ENCODE results near the gene ADAMTS2. TPM values are rescaled to one million over a fixed set of nuclear protein-coding genes. Genes with fewer than 3 reads are reported as not detected.

ADAMTS2 gene
- total RNA-seq, 3 donors from 2014 or later (not counting 1 experiment from before 2014, with no cell fraction given): 0.28 TPM; not detected in 2

GRCh38 chr5:179331591-179332375 lies 13.5 kb downstream of the ADAMTS2 start:
- no peaks in the 10 kb centered on the region for H3K9me3 Mint-ChIP-seq
- intact Hi-C loops (cut with micrococcal nuclease): no loop called here
- DNase-seq: no peak
- TF ChIP-seq, protein P1, sequence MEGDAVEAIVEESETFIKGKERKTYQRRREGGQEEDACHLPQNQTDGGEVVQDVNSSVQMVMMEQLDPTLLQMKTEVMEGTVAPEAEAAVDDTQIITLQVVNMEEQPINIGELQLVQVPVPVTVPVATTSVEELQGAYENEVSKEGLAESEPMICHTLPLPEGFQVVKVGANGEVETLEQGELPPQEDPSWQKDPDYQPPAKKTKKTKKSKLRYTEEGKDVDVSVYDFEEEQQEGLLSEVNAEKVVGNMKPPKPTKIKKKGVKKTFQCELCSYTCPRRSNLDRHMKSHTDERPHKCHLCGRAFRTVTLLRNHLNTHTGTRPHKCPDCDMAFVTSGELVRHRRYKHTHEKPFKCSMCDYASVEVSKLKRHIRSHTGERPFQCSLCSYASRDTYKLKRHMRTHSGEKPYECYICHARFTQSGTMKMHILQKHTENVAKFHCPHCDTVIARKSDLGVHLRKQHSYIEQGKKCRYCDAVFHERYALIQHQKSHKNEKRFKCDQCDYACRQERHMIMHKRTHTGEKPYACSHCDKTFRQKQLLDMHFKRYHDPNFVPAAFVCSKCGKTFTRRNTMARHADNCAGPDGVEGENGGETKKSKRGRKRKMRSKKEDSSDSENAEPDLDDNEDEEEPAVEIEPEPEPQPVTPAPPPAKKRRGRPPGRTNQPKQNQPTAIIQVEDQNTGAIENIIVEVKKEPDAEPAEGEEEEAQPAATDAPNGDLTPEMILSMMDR (IDR thresholded peaks at IDR 0.05): no peak
- Histone ChIP-seq H3K27ac (ENCODE audit: low read length) (no peak overlapping the region), H3K4me1 (ENCODE audit: control insufficient read depth, insufficient read depth, low read length) (no peaks in the 10 kb centered on the region), H3K36me3 (ENCODE audit: control insufficient read depth, insufficient read depth, low read length) (no peaks in the 10 kb centered on the region), H3K27me3 (ENCODE audit: control insufficient read depth, insufficient read depth, low read length) (no peaks in the 10 kb centered on the region), H3K4me3 (ENCODE audit: low read length) (no peak overlapping the region), H3K9me3 (ENCODE audit: control insufficient read depth, insufficient read depth, low read length) (no peaks in the 10 kb centered on the region)
- H3K4me3 Mint-ChIP-seq: no peak overlapping the region
- no peaks in the 10 kb centered on the region for H3K4me1 Mint-ChIP-seq
- 79% methylated on average over 7 of the region's 8 CpGs for WGBS (ENCODE audit: insufficient coverage)
- no peaks in the 10 kb centered on the region for H3K36me3 Mint-ChIP-seq
- H3K27ac Mint-ChIP-seq: no peak overlapping the region
- peaks cover 0 to 20% of the 10 kb centered on the region in 2 donors for H3K27me3 Mint-ChIP-seq (ENCODE audit: low read depth in 2 of 2)
- no peak for ATAC-seq

GRCh38 chr5:179330186-179330900 lies 14.9 kb downstream of the ADAMTS2 start:
- Histone ChIP-seq H3K27me3 (ENCODE audit: control insufficient read depth, insufficient read depth, low read length) (no peaks in the 10 kb centered on the region), H3K36me3 (ENCODE audit: control insufficient read depth, insufficient read depth, low read length) (no peaks in the 10 kb centered on the region), H3K27ac (ENCODE audit: low read length) (no peak overlapping the region), H3K4me3 (ENCODE audit: low read length) (no peak overlapping the region), H3K9me3 (ENCODE audit: control insufficient read depth, insufficient read depth, low read length) (no peaks in the 10 kb centered on the region), H3K4me1 (ENCODE audit: control insufficient read depth, insufficient read depth, low read length) (no peaks in the 10 kb centered on the region)
- 82% methylated on average over 13 of the region's 13 CpGs for WGBS (ENCODE audit: insufficient coverage)
- no peak for ATAC-seq
- TF ChIP-seq, protein P1 (IDR thresholded peaks at IDR 0.05): no peak
- Mint-ChIP-seq H3K4me3 (no peak overlapping the region), H3K27me3 (ENCODE audit: low read depth in 2 of 2) (peaks cover 0 to 20% of the 10 kb centered on the region in 2 donors), H3K36me3 (no peaks in the 10 kb centered on the region), H3K9me3 (no peaks in the 10 kb centered on the region), H3K4me1 (no peaks in the 10 kb centered on the region), H3K27ac (no peak overlapping the region)
- intact Hi-C loops (cut with micrococcal nuclease): no loop called here
- no peak for DNase-seq

DNA sequence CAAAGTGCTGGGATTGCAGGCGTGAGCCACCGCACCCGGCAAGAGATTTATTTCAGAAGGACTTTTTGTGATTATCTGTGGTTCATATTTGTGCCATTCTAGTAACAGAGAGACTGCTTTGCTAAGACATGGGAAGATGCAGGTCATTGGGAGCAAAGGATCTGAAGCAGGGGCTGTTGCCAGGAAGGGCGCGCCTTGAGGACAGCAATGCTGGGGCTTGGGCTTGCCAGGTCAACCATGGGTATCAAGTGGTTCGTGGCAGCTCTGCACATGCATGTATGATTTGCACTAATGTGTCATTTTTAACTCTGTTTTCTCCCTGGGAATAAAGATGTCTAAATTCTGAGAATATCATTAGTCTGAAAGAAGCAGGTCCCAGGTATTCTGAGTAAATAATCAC lies 17.0 kb downstream of the ADAMTS2 start:
- Mint-ChIP-seq H3K4me1 (no peaks in the 10 kb centered on the region), H3K27me3 (ENCODE audit: low read depth in 2 of 2) (peaks cover 0 to 20% of the 10 kb centered on the region in 2 donors), H3K27ac (no peak overlapping the region), H3K9me3 (no peaks in the 10 kb centered on the region), H3K36me3 (no peaks in the 10 kb centered on the region), H3K4me3 (no peak overlapping the region)
- WGBS (ENCODE audit: insufficient coverage): 90% methylated on average over 6 of the region's 6 CpGs
- Histone ChIP-seq H3K27me3 (ENCODE audit: control insufficient read depth, insufficient read depth, low read length) (no peaks in the 10 kb centered on the region), H3K36me3 (ENCODE audit: control insufficient read depth, insufficient read depth, low read length) (no peaks in the 10 kb centered on the region), H3K27ac (ENCODE audit: low read length) (no peak overlapping the region), H3K4me3 (ENCODE audit: low read length) (no peak overlapping the region), H3K4me1 (ENCODE audit: control insufficient read depth, insufficient read depth, low read length) (no peaks in the 10 kb centered on the region), H3K9me3 (ENCODE audit: control insufficient read depth, insufficient read depth, low read length) (no peaks in the 10 kb centered on the region)
- no peak for DNase-seq
- TF ChIP-seq, protein P1 (IDR thresholded peaks at IDR 0.05): no peak
- intact Hi-C loops (cut with micrococcal nuclease): no loop called here
- no peak for ATAC-seq

All from natural killer cell (primary cell).